ENCODE data around the gene PRSS53.
"Not testable (repeated sequence)": the region's sequence is repeated elsewhere in the genome, so short reads cannot be mapped to it uniquely, and the experiment has no call there.

Gene PRSS53

DNA sequence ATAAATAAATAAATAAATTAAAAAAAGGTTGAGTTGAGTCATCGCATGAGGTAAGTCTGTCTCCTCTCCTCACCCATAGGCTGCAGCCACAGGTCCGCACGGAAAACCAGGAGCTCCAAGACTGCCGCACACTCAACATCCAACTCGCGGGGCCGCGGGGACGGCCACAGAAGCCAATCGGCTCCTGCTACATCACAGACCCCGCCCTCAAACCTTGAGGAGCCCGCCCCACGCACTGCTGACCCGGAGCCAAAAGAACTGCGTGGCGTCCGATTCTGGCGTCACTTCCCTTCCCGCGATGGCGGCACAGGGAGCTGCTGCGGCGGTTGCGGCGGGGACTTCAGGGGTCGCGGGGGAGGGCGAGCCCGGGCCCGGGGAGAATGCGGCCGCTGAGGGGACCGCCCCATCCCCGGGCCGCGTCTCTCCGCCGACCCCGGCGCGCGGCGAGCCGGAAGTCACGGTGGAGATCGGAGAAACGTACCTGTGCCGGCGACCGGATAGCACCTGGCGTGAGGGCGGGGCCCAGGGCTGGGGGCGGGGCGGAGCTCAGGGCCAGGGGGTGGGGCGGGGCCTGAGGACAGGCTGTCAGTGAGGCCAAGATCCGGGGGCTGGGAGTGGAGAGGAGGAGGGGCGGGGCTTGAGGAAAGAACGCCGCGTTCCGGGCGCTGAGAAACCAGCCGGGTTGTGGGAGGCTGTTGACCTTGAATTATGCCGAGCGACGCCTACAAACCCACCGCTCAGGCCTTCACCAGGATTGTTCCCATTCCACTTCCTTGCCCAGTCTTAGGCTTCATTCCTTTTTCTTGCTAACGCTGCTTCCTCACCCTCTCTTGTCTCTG, 28.9 kb upstream of the PRSS53 start, which contains the start of gene KAT8:
Gene KAT8 (plus strand): TSS at position 281 of the 839 bp plus-strand sequence. CDS start 18 bp downstream, at position 299.
- peak; percentile 98 for DNase-seq (ENCODE audit: low spot score)

DNA sequence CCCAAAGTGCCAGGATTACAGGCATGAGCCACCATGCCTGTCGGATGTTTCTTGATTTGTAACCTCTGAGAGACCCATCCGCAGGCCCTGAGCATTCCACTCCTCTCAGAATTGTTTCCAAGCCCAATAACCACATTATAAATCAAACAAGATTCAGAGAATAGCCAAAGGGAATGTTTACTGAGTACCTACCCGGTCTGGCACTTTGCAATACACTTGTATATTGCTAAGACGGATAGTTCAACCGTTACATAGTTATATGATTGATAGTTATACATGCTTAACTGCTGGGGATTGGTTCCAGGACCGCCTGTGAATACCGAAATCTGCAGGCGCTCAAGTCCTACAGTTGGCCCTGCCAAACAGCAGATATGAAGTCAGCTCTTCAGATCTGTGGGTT, 25.7 kb upstream of the PRSS53 start:
- DNase-seq (ENCODE audit: low spot score) = no peak

DNA sequence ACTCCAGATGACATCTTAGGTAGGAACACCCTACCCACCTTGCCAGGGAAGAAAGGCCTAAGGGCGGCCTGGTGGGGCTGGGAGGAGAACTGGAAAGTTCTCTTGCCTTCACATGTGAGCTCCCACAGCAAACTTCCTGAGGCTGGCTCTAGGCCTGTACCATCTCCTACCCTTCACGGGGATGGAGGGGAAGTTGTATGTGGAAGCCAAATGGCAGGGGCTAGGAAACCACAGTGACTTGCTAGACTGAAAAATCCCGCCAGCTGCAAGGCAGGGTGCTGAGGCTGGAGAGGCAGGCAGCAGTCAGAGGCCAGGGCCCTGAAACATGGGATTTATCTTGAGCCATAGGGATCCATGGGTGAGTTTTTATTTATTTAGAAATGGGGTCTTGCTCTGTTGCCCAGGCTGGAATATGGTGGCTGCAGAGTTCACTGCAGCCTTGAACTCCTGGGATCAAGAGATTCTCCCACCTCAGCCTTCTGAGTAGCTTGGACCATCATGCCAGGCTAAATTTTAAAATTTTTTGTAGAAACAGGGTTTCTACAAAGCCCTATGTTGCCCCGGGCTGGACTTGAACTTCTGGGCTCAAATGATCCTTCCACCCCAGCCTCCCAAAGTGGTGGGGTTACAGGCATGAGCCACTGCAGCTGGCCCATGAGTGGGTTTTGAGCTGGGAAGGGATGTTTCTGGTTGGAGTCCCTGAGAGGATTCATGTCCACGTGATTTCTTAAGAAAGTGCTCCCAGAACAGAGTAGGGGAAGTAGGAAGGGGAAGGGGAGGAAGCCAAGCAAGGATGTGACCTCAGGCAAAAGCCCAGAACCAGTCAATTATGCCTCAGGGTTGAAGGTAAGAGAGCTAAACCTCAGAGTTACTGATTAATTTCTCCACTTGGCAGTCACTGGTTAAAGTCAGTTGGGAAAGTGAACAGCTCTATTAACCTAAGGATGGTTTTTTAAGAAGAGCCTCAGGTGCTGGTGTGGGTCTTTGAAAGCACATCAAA, 24.7 kb upstream of the PRSS53 start:
- no peak for DNase-seq (ENCODE audit: low spot score)

DNA sequence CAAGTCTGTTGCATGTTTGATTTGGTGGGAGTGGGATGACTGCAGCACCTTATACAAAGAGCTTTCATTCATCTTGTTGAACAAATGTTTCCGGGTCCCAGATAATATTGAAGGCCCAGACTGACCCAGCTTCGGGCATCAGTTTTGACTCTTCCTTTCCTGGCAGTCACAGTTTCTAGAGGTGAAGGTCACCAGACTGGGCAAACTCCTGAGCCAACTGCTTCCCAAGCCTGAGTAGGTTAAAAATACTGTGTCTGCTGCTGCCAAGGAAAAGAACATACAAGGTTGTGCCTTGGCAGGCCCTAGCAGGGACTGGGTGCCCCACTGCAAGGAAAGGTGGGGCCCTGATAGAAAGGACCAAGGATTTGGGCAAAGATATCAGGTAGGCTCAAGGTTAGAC, 24.0 kb upstream of the PRSS53 start:
- DNase-seq (ENCODE audit: low spot score) = no peak

DNA sequence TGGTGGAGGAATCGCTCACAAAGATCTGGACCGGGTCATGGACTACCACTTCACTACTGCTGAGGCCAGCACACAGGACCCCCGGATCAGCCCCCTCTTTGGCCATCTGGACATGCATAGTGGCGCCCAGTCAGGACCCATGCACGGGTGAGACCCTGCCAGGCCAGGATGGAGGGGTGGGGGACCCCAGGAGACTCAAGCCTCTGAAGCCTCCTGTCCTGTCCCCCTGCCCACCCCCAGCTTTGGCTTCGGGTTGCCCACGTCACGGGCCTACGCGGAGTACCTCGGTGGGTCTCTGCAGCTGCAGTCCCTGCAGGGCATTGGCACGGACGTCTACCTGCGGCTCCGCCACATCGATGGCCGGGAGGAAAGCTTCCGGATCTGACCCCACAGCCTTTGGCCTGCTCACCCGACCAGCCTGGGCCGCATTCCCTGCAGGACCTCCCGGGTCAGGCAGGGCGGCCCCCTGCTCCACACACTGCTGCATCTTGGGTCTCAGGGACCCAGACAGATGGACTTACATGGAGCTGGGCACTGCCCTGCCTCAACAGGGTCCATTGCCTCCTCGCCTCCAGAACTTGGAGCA, 23.2 kb upstream of the PRSS53 start:
- DNase-seq (ENCODE audit: low spot score) = no peak

DNA sequence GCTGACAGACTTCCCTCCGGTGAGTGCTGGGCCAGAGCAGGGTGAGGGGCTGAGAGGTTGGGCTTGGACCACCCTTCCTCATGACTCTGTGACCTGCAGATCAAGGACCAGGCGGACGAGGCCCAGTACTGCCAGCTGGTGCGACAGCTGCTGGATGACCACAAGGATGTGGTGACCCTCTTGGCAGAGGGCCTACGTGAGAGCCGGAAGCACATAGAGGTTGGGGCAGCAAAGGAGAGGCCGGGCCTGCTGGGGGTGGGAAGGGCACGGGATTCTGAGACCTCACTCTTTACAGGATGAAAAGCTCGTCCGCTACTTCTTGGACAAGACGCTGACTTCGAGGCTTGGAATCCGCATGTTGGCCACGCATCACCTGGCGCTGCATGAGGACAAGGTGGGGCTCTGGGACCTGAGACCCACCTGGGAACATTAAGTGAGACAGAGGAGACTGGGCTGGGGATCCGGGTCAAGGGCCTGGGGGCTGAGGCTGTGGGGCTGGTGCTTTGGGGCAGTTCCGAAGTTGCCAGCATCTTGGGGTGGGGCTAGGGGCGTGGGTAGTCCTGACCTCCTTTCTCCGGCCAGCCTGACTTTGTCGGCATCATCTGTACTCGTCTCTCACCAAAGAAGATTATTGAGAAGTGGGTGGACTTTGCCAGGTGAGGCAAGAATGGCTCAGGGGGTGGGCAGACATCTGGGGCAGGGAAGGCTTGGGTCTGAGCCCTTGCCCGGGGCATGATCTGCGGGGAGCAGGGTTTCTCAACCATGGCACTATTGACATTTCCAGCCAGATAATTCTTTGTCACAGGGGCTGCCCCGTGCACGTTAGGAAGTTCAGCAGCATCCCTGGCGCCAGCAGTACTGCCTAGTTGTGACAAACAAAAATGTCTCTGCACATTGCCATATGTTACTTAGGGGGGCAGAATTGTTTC, 21.6 kb upstream of the PRSS53 start:
- DNase-seq (ENCODE audit: low spot score) = no peak

DNA sequence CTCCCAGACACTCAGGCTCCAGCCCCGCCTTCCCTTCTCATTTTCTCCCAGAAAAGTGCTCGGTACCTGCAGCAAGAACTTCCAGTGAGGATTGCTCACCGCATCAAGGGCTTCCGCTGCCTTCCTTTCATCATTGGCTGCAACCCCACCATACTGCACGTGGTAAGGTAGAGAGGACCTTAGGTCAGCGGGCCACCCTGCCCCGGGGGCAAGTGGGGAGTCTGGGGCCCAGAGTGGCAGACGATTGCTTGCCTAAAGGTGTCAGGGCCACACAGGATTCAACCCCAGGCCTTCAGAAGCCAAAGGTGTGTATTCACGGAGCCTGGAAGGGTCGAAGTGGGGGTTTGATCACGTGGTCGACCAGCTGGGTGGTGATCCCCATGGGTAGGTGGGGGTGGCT, 20.9 kb upstream of the PRSS53 start:
- no peak for DNase-seq (ENCODE audit: low spot score)

DNA sequence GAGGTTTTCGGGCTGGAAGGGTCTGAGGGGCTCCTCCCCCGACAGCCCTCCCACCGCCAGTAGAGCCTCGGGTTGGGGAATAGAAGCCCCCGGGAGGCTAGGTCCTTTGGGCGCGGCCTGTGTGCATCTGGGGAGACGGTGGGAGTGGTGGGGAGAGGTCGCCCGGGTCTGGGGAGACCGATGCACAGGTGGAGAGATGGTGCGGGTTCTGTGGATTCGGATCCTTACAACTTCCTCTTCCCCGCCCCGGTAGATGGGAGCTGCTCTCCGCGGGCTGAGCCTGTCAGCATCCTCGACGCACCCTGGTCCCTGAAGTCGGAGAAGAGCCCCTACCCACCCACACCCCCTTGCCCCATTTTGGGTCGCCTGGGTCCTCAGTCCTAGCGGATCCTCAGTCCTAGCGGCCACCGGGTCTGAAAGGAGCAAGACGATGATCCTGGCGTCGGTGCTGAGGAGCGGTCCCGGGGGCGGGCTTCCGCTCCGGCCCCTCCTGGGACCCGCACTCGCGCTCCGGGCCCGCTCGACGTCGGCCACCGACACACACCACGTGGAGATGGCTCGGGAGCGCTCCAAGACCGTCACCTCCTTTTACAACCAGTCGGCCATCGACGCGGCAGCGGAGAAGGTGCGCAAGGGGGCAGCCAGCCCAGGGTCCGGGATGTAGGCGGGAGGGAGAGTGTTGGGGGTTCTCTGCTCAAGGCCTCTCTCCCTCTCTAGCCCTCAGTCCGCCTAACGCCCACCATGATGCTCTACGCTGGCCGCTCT, 20.2 kb upstream of the PRSS53 start:
- DNase-seq (ENCODE audit: low spot score) = no peak

DNA sequence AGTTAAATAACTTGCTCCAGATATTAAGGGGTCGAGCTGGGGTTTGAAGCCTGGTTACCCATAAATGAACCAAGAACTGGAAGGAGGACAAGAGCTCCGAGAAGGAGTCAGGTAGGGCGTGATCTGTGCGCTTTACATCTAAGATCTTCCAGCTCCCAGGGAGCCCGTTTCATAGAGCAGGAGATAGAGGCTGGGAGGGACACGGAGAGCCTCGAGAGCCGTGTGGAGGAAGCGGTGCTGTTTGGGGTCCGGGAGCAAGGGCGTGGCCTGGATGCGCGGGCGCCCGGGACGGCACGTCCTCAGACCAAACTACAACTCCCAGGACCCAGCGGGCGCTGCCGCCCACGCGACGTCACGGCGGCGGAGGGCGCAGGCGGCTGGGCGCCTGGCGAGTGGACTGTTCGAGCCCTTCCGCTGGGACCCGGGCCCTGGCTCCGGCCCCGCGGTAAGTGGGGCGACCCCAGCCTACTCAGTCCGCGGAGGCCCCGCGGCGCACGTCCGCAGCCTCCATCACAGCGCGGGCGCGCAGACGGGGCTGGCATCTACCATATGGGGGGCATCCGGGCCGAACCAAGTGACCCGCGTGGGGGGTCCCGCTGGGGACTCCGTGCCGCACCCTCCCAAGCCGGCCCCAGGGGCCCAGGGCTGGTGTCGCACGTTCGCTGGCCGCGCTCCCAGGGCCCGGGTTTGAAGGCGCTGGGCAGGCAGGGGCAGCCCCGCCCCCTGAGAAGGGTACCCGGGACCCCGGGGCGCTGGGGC, 19.5 kb upstream of the PRSS53 start, which contains the start of gene BCKDK:
Gene BCKDK (plus strand): TSS at position 352 of the 759 bp plus-strand sequence. CDS start 838 bp downstream, outside the sequence.
- peak; percentile 84 for DNase-seq (ENCODE audit: low spot score)

DNA sequence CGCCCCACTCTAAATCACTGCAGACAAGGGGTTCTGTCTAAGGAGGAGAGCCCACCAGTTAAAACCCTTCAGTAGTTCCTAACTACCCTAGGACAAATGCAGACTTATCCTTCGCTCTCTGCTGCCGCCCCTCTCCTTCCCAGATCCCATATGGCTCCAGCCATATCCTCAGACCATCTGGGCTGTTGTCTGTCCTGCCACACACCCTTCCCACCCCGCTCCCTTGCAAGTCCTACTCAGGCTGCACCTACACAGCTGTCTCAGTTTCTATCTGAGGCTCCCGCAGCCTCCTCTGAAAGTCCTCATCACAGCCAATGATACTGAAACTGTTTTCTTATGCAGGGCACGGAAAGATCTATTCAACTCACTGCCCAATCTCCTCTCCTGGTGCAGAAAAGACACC, 18.7 kb upstream of the PRSS53 start:
- peak; percentile 69 for DNase-seq (ENCODE audit: low spot score)

DNA sequence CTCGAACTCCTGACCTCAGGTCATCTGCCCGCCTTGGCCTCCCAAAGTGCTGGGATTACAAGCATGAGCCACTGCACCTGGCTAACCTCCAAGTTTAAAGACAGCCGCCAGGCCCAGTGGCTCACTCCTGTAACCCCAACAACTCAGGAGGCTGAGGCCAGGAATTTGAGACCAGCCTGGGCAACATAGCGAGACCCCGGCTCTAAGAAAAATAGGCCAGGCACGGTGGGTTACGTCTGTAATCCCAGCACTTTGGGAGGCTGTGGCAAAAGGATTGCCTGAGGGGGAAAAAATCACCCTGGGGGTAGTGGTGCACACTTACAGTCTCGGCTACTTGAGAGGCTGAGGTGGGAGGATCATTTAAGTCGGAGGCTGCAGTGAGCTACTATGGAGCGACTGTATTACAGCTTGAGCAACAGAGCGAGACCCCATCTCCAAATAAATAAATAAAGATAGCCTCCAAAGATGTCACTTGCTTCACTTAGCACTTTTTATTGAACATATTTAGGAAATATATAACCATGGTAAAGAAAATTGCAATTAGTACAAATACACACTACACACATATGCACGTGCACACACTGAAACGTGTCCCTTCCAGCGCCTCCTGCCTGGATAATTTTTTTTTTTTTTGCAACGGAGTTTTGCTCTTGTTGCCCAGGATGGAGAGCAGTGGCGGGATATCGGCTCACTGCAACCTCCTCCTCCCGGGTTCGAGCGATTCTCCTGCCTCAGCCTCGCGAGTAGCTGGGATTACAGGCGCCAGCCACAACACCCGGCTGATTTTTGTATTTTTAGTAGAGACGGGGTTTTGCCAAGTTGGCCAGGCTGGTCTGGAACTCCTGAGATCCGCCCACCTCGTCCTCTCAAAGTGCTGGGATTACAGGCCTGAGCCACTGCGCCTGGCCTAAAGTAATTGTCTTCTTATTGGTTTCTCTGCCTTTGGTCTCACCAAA, 18.0 kb upstream of the PRSS53 start:
- no peak for DNase-seq (ENCODE audit: low spot score)

DNA sequence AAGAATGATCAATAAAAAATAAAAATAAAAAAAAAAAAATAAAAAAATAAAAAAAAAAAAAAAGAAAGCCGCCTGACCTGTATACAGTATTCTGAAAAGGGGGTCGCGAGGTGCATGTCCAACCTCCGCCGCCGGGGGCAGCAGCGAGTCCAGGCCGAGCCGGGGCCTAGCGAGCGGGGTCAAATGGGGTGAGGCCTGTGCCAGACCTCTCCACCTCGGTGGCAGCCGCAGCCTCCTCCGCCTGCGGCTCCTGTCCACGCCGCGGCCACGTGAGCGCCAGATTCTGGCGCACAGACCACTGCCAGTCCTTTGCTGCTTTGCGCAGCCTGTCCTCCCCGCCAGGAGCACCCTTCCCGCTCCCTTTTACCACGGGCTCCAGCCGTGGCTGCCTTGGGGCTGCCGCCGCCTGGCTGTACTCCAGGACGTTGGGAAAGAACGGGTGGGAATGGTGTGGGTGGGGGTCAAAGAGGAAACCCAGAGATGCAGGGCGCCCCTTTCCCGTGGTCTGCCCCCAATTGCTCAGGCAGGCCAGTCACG, 17.0 kb upstream of the PRSS53 start:
- DNase-seq (ENCODE audit: low spot score) = peak; percentile 87

DNA sequence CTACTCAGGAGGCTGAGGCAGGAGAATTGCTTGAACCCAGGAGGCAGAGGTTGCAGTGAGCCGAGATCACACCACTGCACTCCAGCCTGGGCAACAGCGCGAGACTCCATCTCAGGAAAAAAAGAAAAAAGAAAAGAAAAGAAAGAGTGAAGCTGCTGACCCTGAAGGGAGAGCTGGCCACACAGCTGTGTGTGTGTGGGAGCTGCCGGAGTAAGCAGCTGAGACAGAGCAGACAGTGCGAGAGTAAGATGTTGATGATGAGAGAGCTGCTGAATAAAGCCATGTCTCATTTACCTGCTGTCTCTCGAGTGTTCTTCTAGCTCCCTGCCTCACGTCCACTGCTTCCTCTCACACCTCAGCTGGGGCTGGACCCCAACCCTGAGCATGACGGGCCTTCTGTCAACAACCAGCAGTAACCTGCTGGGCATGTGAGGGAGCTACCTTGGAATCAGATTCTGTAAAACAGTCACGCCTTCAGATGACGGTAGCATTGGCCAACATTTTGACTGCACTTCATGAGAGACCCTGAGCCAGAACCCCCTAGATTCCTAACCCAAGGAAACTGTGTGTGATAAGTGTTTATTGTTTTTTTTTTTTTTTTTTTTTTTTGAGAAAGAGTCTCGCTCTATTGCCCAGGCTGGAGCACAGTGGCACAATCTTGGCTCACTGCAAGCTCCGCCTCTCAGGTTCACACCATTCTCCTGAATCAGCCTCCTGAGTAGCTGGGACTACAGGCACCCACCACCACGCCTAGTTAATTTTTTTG, 12.3 kb upstream of the PRSS53 start:
- not testable (repeated sequence) for DNase-seq (ENCODE audit: low spot score)

DNA sequence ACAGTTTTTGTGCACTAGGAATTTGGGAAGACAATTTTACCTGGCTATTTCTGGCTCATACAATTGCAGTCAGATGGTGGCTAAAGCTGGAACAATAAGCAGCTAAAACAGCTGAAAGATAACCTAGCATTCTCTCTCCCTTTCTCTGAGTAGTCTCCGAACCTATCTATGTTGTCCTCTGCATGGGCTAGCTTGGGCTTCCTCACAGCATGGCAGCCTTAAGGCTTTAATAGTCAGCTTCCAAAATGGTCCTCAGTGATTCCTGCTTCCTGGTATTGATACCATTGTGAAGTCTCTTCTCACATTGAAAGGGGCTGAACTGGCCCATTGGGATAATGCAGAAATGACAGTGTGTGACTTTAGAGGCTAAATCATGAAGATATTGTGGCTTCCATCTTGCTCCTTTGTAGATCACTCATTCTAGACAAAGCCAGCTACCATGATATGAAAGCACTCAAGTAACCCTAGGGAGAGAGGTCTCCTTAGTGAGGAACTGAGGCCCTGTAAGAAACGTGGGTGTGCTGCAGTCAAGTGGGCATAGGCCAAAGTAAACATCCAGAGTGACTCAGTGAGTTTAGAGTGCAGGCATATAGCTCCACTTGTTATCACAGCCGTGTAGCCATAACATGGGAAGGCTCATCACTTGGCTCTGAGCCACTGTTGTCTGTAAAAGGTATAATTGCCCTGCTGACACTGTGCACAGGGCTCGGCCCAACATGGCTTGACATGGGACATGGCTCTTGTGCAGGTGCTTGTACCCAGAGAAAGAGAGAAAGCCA, 11.3 kb upstream of the PRSS53 start:
- no peak for DNase-seq (ENCODE audit: low spot score)

DNA sequence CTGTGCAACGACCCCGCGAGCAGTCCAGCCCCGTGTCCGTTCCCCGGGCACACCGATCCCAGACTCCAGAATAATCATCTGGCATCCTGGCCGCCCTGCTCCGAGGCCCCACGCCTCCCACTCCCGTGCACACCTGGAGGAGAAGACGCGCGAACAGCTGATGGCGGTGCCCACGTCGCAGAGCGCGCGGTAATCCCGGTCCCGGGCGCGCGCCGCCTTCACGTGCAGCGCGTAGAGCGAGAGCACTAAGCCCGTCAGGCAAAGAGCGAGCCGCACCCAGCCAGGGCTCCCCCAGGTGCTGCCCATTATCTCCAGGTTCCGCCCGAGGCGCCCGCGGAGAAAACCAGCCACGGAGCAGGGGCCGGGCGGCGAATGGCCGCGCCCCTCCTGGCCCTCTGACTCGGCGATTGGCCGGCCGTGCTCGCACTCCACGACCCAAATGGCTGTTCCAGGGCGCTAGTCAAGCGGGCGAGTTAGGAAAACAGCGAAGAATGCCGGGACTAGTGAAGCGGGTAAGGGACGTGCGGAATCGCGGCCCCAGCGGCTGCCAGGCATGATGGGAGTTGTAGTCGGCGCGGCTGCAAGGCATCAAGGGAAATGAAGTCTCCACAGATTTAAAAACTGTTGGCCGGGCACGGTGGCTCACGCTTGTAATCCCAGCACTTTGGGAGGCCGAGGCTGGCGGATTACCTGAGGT, 5.8 kb upstream of the PRSS53 start, which contains the start of gene VKORC1:
Gene VKORC1 (minus strand): TSS at position 374 of the 697 bp plus-strand sequence. CDS start 68 bp downstream, at position 306.
- DNase-seq (ENCODE audit: low spot score) = peak; percentile 95

DNA sequence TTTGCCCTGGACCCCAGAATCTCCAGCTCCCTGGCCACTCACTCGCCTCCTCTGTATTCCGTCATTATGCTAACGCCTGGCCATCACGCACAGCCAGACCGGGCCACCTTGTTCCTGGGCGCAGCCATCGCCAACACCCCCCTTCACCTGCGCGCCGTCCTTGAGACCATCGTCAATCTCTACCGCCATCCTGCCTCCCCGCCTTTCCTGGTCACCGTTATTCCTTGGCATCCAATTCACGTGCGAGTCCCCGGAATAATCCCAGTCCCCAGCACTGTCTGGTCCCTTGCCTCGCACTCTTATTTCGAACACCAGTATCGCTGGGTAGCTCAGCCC, 5.3 kb upstream of the PRSS53 start:
- no peak for DNase-seq (ENCODE audit: low spot score)

Measured in activated CD4-positive, alpha-beta T cell treated with anti-CD3 and anti-CD28 coated beads, Interleukin-2, Interleukin-4, amounts not matched to agents 100 ng/mL and 50 ng/mL, durations not matched to agents 16 hours and 8 hours (primary cell).